ENCODE results near the gene SMAD6. TPM values are rescaled to one million over a fixed set of nuclear protein-coding genes. Genes with fewer than 3 reads are reported as not detected.
A peak's percentile ranks its signal among the peaks of the same experiment; 100 is the strongest.

SMAD6 gene
- total RNA-seq, 2 donors from 2014 or later: 0.19 TPM; not detected in 1

- no peak for ATAC-seq (replicated peaks)
- no peaks in the 10 kb centered on the region for H3K4me1 Mint-ChIP-seq
- no peak overlapping the region for H3K4me3 Mint-ChIP-seq
- H3K36me3 Mint-ChIP-seq (ENCODE audit: low read depth): no peaks in the 10 kb centered on the region
- H3K9me3 Mint-ChIP-seq: no peaks in the 10 kb centered on the region
- no peak overlapping the region for H3K27ac Mint-ChIP-seq
- peaks cover 7% of the 10 kb centered on the region for H3K27me3 Mint-ChIP-seq
Measured at GRCh38 chr15:66663664-66664063, 38.4 kb upstream of the SMAD6 start.

GRCh38 chr15:66670175-66670574 lies 31.9 kb upstream of the SMAD6 start:
- Mint-ChIP-seq H3K4me3 (no peak overlapping the region), H3K36me3 (ENCODE audit: low read depth) (no peaks in the 10 kb centered on the region), H3K27ac (no peak overlapping the region), H3K9me3 (no peaks in the 10 kb centered on the region), H3K27me3 (peaks cover 9% of the 10 kb centered on the region), H3K4me1 (no peaks in the 10 kb centered on the region)
- no peak for ATAC-seq (replicated peaks)

GRCh38 chr15:66670762-66671580 lies 31.1 kb upstream of the SMAD6 start:
- no peak for ATAC-seq (replicated peaks)
- Mint-ChIP-seq H3K27me3 (peaks cover 9% of the 10 kb centered on the region), H3K36me3 (ENCODE audit: low read depth) (no peaks in the 10 kb centered on the region)

GRCh38 chr15:66672867-66673266 lies 29.2 kb upstream of the SMAD6 start:
- no peak for ATAC-seq (replicated peaks)
- H3K4me3 Mint-ChIP-seq: no peak overlapping the region
- no peaks in the 10 kb centered on the region for H3K4me1 Mint-ChIP-seq
- no peaks in the 10 kb centered on the region for H3K36me3 Mint-ChIP-seq (ENCODE audit: low read depth)
- peaks cover 7% of the 10 kb centered on the region for H3K27me3 Mint-ChIP-seq
- no peaks in the 10 kb centered on the region for H3K9me3 Mint-ChIP-seq
- no peak overlapping the region for H3K27ac Mint-ChIP-seq

More at GRCh38 chr15:66670762-66671580, 31.1 kb upstream of the SMAD6 start:
- Mint-ChIP-seq H3K4me3 (no peak overlapping the region), H3K9me3 (no peaks in the 10 kb centered on the region), H3K27ac (no peak overlapping the region), H3K4me1 (no peaks in the 10 kb centered on the region)

- Mint-ChIP-seq H3K9me3 (no peaks in the 10 kb centered on the region), H3K4me1 (no peaks in the 10 kb centered on the region), H3K27me3 (peaks cover 5% of the 10 kb centered on the region), H3K27ac (no peak overlapping the region), H3K36me3 (ENCODE audit: low read depth) (no peaks in the 10 kb centered on the region), H3K4me3 (no peak overlapping the region)
- ATAC-seq (replicated peaks): no peak
Measured at GRCh38 chr15:66673410-66674322, 28.4 kb upstream of the SMAD6 start.

- Mint-ChIP-seq H3K4me3 (no peak overlapping the region), H3K27ac (peak overlapping the region; percentile 19), H3K4me1 (no peaks in the 10 kb centered on the region), H3K9me3 (no peaks in the 10 kb centered on the region), H3K36me3 (ENCODE audit: low read depth) (no peaks in the 10 kb centered on the region), H3K27me3 (no peaks in the 10 kb centered on the region)
- no peak for ATAC-seq (replicated peaks)
Measured at GRCh38 chr15:66674756-66675155, 27.3 kb upstream of the SMAD6 start.

- H3K4me1 Mint-ChIP-seq: no peaks in the 10 kb centered on the region
- no peak overlapping the region for H3K4me3 Mint-ChIP-seq
- H3K27me3 Mint-ChIP-seq: no peaks in the 10 kb centered on the region
- H3K27ac Mint-ChIP-seq: no peak overlapping the region
- H3K36me3 Mint-ChIP-seq (ENCODE audit: low read depth): no peaks in the 10 kb centered on the region
- no peaks in the 10 kb centered on the region for H3K9me3 Mint-ChIP-seq
- ATAC-seq (replicated peaks): no peak
Measured at GRCh38 chr15:66675446-66675845, 26.6 kb upstream of the SMAD6 start.

GRCh38 chr15:66677336-66677735 lies 24.7 kb upstream of the SMAD6 start:
- Mint-ChIP-seq H3K9me3 (no peaks in the 10 kb centered on the region), H3K27ac (no peak overlapping the region), H3K36me3 (ENCODE audit: low read depth) (no peaks in the 10 kb centered on the region), H3K27me3 (no peaks in the 10 kb centered on the region), H3K4me1 (no peaks in the 10 kb centered on the region), H3K4me3 (no peak overlapping the region)
- ATAC-seq (replicated peaks): no peak

GRCh38 chr15:66679061-66679656 lies 22.9 kb upstream of the SMAD6 start:
- Mint-ChIP-seq H3K36me3 (ENCODE audit: low read depth) (no peaks in the 10 kb centered on the region), H3K9me3 (no peaks in the 10 kb centered on the region), H3K27me3 (no peaks in the 10 kb centered on the region), H3K4me3 (no peak overlapping the region), H3K4me1 (no peaks in the 10 kb centered on the region), H3K27ac (no peak overlapping the region)
- no peak for ATAC-seq (replicated peaks)

GRCh38 chr15:66679657-66680108 lies 22.4 kb upstream of the SMAD6 start:
- Mint-ChIP-seq H3K9me3 (no peaks in the 10 kb centered on the region), H3K27me3 (no peaks in the 10 kb centered on the region), H3K4me1 (no peaks in the 10 kb centered on the region), H3K27ac (no peak overlapping the region), H3K36me3 (ENCODE audit: low read depth) (no peaks in the 10 kb centered on the region), H3K4me3 (no peak overlapping the region)
- no peak for ATAC-seq (replicated peaks)

- H3K27me3 Mint-ChIP-seq: no peaks in the 10 kb centered on the region
- no peaks in the 10 kb centered on the region for H3K4me1 Mint-ChIP-seq
- H3K27ac Mint-ChIP-seq: no peak overlapping the region
- no peaks in the 10 kb centered on the region for H3K36me3 Mint-ChIP-seq (ENCODE audit: low read depth)
- no peaks in the 10 kb centered on the region for H3K9me3 Mint-ChIP-seq
- no peak overlapping the region for H3K4me3 Mint-ChIP-seq
- ATAC-seq (replicated peaks): no peak
Measured at GRCh38 chr15:66680502-66680901, 21.5 kb upstream of the SMAD6 start.

GRCh38 chr15:66681395-66681794 lies 20.6 kb upstream of the SMAD6 start:
- Mint-ChIP-seq H3K4me3 (no peak overlapping the region), H3K9me3 (no peaks in the 10 kb centered on the region), H3K4me1 (no peaks in the 10 kb centered on the region), H3K27ac (no peak overlapping the region), H3K27me3 (no peaks in the 10 kb centered on the region), H3K36me3 (ENCODE audit: low read depth) (no peaks in the 10 kb centered on the region)
- ATAC-seq (replicated peaks): no peak

GRCh38 chr15:66682246-66682645 lies 19.8 kb upstream of the SMAD6 start:
- Mint-ChIP-seq H3K27me3 (no peaks in the 10 kb centered on the region), H3K4me3 (no peak overlapping the region), H3K27ac (no peak overlapping the region), H3K4me1 (no peaks in the 10 kb centered on the region), H3K9me3 (no peaks in the 10 kb centered on the region), H3K36me3 (ENCODE audit: low read depth) (no peaks in the 10 kb centered on the region)
- no peak for ATAC-seq (replicated peaks)

GRCh38 chr15:66682865-66683264 lies 19.2 kb upstream of the SMAD6 start:
- H3K36me3 Mint-ChIP-seq (ENCODE audit: low read depth): no peaks in the 10 kb centered on the region
- ATAC-seq (replicated peaks): peak; percentile 31
- no peak overlapping the region for H3K27ac Mint-ChIP-seq
- H3K4me1 Mint-ChIP-seq: no peaks in the 10 kb centered on the region
- H3K9me3 Mint-ChIP-seq: no peaks in the 10 kb centered on the region
- H3K4me3 Mint-ChIP-seq: no peak overlapping the region
- no peaks in the 10 kb centered on the region for H3K27me3 Mint-ChIP-seq
